HepG2 (cell line): ENCODE data around the gene TECTB. TPM values are rescaled to one million over a fixed set of nuclear protein-coding genes. Genes with fewer than 3 reads are reported as not detected.
A peak's percentile ranks its signal among the peaks of the same experiment; 100 is the strongest.

Source experiments
- BORCS8-MEF2B ChIP-seq: sonication (generic); formaldehyde crosslinking; IDR thresholded peaks from 2 replicates; pipeline ENCODE4 v1.8.0; 2022; ENCODE audit warnings: mild to moderate bottlenecking, missing genetic modification reagents
- IKZF1 ChIP-seq: fragments of 450-650 bp; IDR thresholded peaks from 2 replicates; pipeline ENCODE4 v1.7.1; 2016
- SALL1 ChIP-seq: sonication (generic); formaldehyde crosslinking; IDR thresholded peaks from 2 replicates; pipeline ENCODE4 v1.8.0; 2022; ENCODE audit warnings: mild to moderate bottlenecking, missing genetic modification reagents
- STAT5B ChIP-seq: sonication (generic); formaldehyde crosslinking; IDR thresholded peaks from 2 replicates; pipeline ENCODE4 v1.4.0; 2020; ENCODE audit warnings: missing genetic modification reagents
- YEATS2 ChIP-seq: sonication (generic); formaldehyde crosslinking; IDR thresholded peaks from 2 replicates; pipeline ENCODE4 v1.4.0; 2020; ENCODE audit warnings: missing genetic modification reagents, borderline replicate concordance
- ZMYM3 ChIP-seq: sonication (generic); formaldehyde crosslinking; IDR thresholded peaks from 2 replicates; pipeline ENCODE4 v1.5.1; 2020; ENCODE audit warnings: mild to moderate bottlenecking, missing genetic modification reagents
- ZNF354B ChIP-seq: sonication (generic); formaldehyde crosslinking; IDR thresholded peaks from 2 replicates; pipeline ENCODE4 v1.8.0; 2022; ENCODE audit warnings: mild to moderate bottlenecking, missing genetic modification reagents
- ZNF367 ChIP-seq: sonication (generic); formaldehyde crosslinking; IDR thresholded peaks from 2 replicates; pipeline ENCODE4 v1.4.0; 2020; ENCODE audit warnings: missing genetic modification reagents, borderline replicate concordance
- ZNF563 ChIP-seq: sonication (generic); formaldehyde crosslinking; IDR thresholded peaks from 2 replicates; pipeline ENCODE4 v1.8.0; 2022; ENCODE audit warnings: mild to moderate bottlenecking, moderate library complexity, missing genetic modification reagents
- ZNF564 ChIP-seq: sonication (generic); formaldehyde crosslinking; IDR thresholded peaks from 2 replicates; pipeline ENCODE4 v1.8.1; 2023; ENCODE audit warnings: mild to moderate bottlenecking, missing genetic modification reagents
- ZNF737 ChIP-seq: sonication (generic); formaldehyde crosslinking; IDR thresholded peaks from 2 replicates; pipeline ENCODE4 v1.5.0; 2020; ENCODE audit warnings: missing genetic modification reagents, mild to moderate bottlenecking, borderline replicate concordance
- ZNF782 ChIP-seq: sonication (generic); formaldehyde crosslinking; IDR thresholded peaks from 2 replicates; pipeline ENCODE4 v1.4.0; 2020; ENCODE audit warnings: missing genetic modification reagents, mild to moderate bottlenecking, borderline replicate concordance
- polyA plus RNA-seq, 8 experiments: library from polyadenylated mRNA; depleted of rRNA in 3 of 8; stranded (reverse) in 7 of 8; unstranded in 1 of 8; fragments of >200 nt; fragmentation: Illumina TruSeq in 4 of 8; extraction: Trizol in 4 of 8; gene quantifications; 2 replicates each; pipeline versions ENCODE4 v1.2.1 to v1.2.3, GENCODE V29; 2011 to 2016; ENCODE audit warnings: low read depth in 4 of 8, missing spikeins in 1 of 8, mixed read lengths in 1 of 8; ENCODE audit not compliant: insufficient read depth in 1 of 8
- total RNA-seq, 5 experiments: library from RNA; depleted of rRNA; stranded (reverse); fragments of >200 nt; fragmentation: Illumina TruSeq; extraction: Trizol; gene quantifications; 2 replicates each; pipeline ENCODE4 v1.2.3, GENCODE V29; 2016; ENCODE audit warnings: low read depth in 1 of 5
- TF ChIP-seq, protein P1 (sequence below): IDR thresholded peaks from 2 replicates; pipeline ENCODE4 v1.6.1; 2016; ENCODE audit warnings: missing compliant biosample characterization, missing genetic modification reagents, borderline replicate concordance
- TF ChIP-seq, protein P2 (sequence below): sonication (generic); formaldehyde crosslinking; IDR thresholded peaks from 2 replicates; pipeline ENCODE4 v1.5.1; 2020; ENCODE audit warnings: missing genetic modification reagents, mild to moderate bottlenecking, borderline replicate concordance
- TF ChIP-seq, protein P3 (sequence below): IDR thresholded peaks from 2 replicates; pipeline ENCODE4 v1.6.1; 2016
- TF ChIP-seq, protein P4 (sequence below): sonication (generic); formaldehyde crosslinking; IDR thresholded peaks from 2 replicates; pipeline ENCODE4 v1.4.0; 2020; ENCODE audit warnings: missing genetic modification reagents
- TF ChIP-seq, protein P5 (sequence below): sonication (generic); formaldehyde crosslinking; IDR thresholded peaks from 2 replicates; pipeline ENCODE4 v1.8.0; 2022; ENCODE audit warnings: missing genetic modification reagents, mild to moderate bottlenecking, borderline replicate concordance
- TF ChIP-seq, protein P6 (sequence below): IDR thresholded peaks from 2 replicates; pipeline ENCODE4 v1.6.1; 2016; ENCODE audit warnings: low read depth
- TF ChIP-seq, protein P7 (sequence below): sonication (generic); formaldehyde crosslinking; IDR thresholded peaks from 2 replicates; pipeline ENCODE4 v1.9.0; 2021; ENCODE audit warnings: missing genetic modification reagents, mild to moderate bottlenecking, borderline replicate concordance

Gene TECTB
- total and polyA plus RNA-seq, 2 of the 13 experiments (the other 11 are each of a cell fraction or from before 2014, with no cell fraction given) = 0.78 to 1.8 TPM

DNA sequence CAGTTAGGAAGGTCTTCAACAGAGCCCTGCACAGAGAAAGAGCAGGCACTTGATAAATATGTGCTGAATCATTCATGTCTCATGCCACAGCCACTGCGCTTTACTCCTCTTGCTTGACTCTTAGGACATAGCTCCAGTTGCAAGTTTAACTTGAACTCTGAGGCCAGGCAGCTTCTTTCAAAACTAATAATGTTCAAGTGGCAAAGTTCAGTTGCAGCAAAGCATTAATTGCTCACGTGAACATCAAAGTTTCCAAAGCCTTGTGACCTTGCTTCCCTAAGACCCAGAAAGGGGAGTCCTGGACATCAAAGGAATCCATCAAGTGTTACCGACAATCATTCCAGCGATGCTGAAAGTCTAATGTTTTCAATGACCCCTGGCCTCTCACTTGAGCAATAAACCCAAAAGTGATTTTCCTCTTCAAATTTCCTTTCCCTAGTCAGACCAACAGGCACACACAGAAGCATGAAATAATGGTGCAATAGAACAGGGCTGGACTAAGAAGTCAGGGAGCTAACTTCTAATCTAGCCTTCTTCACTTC is 21.8 kb upstream of the TECTB start (continued):
- peak; percentile 99 for TF ChIP-seq SALL1
- no peak for TF ChIP-seq ZNF354B (CRISPR knock-in tag)
- peak; percentile 79 for TF ChIP-seq ZMYM3 (CRISPR knock-in tag)
- no peak for TF ChIP-seq ZNF563 (CRISPR knock-in tag)
- TF ChIP-seq, protein P1, sequence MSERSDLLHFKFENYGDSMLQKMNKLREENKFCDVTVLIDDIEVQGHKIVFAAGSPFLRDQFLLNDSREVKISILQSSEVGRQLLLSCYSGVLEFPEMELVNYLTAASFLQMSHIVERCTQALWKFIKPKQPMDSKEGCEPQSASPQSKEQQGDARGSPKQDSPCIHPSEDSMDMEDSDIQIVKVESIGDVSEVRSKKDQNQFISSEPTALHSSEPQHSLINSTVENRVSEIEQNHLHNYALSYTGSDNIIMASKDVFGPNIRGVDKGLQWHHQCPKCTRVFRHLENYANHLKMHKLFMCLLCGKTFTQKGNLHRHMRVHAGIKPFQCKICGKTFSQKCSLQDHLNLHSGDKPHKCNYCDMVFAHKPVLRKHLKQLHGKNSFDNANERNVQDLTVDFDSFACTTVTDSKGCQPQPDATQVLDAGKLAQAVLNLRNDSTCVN (CRISPR knock-in tag) = peak; percentile 85; the same call in 1 of the 2 replicates
- TF ChIP-seq, protein P2, sequence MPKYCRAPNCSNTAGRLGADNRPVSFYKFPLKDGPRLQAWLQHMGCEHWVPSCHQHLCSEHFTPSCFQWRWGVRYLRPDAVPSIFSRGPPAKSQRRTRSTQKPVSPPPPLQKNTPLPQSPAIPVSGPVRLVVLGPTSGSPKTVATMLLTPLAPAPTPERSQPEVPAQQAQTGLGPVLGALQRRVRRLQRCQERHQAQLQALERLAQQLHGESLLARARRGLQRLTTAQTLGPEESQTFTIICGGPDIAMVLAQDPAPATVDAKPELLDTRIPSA (CRISPR knock-in tag) = no peak
- TF ChIP-seq, protein P3, sequence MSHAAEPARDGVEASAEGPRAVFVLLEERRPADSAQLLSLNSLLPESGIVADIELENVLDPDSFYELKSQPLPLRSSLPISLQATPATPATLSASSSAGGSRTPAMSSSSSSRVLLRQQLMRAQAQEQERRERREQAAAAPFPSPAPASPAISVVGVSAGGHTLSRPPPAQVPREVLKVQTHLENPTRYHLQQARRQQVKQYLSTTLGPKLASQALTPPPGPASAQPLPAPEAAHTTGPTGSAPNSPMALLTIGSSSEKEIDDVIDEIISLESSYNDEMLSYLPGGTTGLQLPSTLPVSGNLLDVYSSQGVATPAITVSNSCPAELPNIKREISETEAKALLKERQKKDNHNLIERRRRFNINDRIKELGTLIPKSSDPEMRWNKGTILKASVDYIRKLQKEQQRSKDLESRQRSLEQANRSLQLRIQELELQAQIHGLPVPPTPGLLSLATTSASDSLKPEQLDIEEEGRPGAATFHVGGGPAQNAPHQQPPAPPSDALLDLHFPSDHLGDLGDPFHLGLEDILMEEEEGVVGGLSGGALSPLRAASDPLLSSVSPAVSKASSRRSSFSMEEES (CRISPR knock-in tag) = peak; percentile 99
- TF ChIP-seq, protein P4, sequence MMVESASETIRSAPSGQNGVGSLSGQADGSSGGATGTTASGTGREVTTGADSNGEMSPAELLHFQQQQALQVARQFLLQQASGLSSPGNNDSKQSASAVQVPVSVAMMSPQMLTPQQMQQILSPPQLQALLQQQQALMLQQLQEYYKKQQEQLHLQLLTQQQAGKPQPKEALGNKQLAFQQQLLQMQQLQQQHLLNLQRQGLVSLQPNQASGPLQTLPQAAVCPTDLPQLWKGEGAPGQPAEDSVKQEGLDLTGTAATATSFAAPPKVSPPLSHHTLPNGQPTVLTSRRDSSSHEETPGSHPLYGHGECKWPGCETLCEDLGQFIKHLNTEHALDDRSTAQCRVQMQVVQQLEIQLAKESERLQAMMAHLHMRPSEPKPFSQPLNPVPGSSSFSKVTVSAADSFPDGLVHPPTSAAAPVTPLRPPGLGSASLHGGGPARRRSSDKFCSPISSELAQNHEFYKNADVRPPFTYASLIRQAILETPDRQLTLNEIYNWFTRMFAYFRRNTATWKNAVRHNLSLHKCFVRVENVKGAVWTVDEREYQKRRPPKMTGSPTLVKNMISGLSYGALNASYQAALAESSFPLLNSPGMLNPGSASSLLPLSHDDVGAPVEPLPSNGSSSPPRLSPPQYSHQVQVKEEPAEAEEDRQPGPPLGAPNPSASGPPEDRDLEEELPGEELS (CRISPR knock-in tag) = peak; percentile 99
- TF ChIP-seq, protein P5, sequence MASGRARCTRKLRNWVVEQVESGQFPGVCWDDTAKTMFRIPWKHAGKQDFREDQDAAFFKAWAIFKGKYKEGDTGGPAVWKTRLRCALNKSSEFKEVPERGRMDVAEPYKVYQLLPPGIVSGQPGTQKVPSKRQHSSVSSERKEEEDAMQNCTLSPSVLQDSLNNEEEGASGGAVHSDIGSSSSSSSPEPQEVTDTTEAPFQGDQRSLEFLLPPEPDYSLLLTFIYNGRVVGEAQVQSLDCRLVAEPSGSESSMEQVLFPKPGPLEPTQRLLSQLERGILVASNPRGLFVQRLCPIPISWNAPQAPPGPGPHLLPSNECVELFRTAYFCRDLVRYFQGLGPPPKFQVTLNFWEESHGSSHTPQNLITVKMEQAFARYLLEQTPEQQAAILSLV = 0 out of 2 replicates have a peak, but pooled peaks have one; percentile 36
- no peak for TF ChIP-seq ZNF782 (CRISPR knock-in tag)
- TF ChIP-seq, protein P6, sequence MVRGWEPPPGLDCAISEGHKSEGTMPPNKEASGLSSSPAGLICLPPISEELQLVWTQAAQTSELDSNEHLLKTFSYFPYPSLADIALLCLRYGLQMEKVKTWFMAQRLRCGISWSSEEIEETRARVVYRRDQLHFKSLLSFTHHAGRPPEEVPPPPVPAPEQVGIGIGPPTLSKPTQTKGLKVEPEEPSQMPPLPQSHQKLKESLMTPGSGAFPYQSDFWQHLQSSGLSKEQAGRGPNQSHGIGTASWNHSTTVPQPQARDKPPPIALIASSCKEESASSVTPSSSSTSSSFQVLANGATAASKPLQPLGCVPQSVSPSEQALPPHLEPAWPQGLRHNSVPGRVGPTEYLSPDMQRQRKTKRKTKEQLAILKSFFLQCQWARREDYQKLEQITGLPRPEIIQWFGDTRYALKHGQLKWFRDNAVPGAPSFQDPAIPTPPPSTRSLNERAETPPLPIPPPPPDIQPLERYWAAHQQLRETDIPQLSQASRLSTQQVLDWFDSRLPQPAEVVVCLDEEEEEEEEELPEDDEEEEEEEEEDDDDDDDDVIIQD (CRISPR knock-in tag) = peak; percentile 93
- TF ChIP-seq ZNF367 (CRISPR knock-in tag) = no peak
- TF ChIP-seq ZNF737 (CRISPR knock-in tag) = no peak
- TF ChIP-seq ZNF564 (CRISPR knock-in tag) = peak; percentile 88
- TF ChIP-seq STAT5B (CRISPR knock-in tag) = peak; percentile 71; the same call in 1 of the 2 replicates
- peak; percentile 80; the same call in 1 of the 2 replicates for TF ChIP-seq YEATS2 (CRISPR knock-in tag)
- peak; percentile 68; the same call in 1 of the 2 replicates for TF ChIP-seq BORCS8-MEF2B
- TF ChIP-seq, protein P7, sequence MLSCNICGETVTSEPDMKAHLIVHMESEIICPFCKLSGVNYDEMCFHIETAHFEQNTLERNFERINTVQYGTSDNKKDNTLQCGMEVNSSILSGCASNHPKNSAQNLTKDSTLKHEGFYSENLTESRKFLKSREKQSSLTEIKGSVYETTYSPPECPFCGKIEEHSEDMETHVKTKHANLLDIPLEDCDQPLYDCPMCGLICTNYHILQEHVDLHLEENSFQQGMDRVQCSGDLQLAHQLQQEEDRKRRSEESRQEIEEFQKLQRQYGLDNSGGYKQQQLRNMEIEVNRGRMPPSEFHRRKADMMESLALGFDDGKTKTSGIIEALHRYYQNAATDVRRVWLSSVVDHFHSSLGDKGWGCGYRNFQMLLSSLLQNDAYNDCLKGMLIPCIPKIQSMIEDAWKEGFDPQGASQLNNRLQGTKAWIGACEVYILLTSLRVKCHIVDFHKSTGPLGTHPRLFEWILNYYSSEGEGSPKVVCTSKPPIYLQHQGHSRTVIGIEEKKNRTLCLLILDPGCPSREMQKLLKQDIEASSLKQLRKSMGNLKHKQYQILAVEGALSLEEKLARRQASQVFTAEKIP (CRISPR knock-in tag) = no peak
- TF ChIP-seq IKZF1 = no peak
